ENCODE results near the gene ERC2.

The ERC2 gene

GRCh38 chr3:56410576-56410975 is 57.7 kb downstream of the ERC2 start:
- no peak for DNase-seq
- Histone ChIP-seq H3K4me3 (ENCODE audit: low read depth, low read length) (no peak overlapping the region), H3K9me3 (no peaks in the 10 kb centered on the region), H3K36me3 (no peaks in the 10 kb centered on the region), H3K27me3 (no peaks in the 10 kb centered on the region), H3K4me1 (no peaks in the 10 kb centered on the region)
- TF ChIP-seq CTCF (IDR thresholded peaks at IDR 0.05; ENCODE audit: low read depth, low read length): no peak

GRCh38 chr3:56409790-56410189 is 58.5 kb downstream of the ERC2 start:
- no peaks in the 10 kb centered on the region for H3K9me3 ChIP-seq
- H3K27me3 ChIP-seq: no peaks in the 10 kb centered on the region
- H3K36me3 ChIP-seq: no peaks in the 10 kb centered on the region
- DNase-seq: no peak
- H3K4me3 ChIP-seq (ENCODE audit: low read depth, low read length): no peak overlapping the region
- no peak for TF ChIP-seq CTCF (IDR thresholded peaks at IDR 0.05; ENCODE audit: low read depth, low read length)
- no peaks in the 10 kb centered on the region for H3K4me1 ChIP-seq

- no peaks in the 10 kb centered on the region for H3K4me1 ChIP-seq
- no peaks in the 10 kb centered on the region for H3K9me3 ChIP-seq
- no peak for DNase-seq
- no peak overlapping the region for H3K4me3 ChIP-seq (ENCODE audit: low read depth, low read length)
- no peak for TF ChIP-seq CTCF (IDR thresholded peaks at IDR 0.05; ENCODE audit: low read depth, low read length)
- no peaks in the 10 kb centered on the region for H3K36me3 ChIP-seq
- no peaks in the 10 kb centered on the region for H3K27me3 ChIP-seq
Measured at GRCh38 chr3:56408761-56409196, 59.5 kb downstream of the ERC2 start.

- Histone ChIP-seq H3K4me1 (no peaks in the 10 kb centered on the region), H3K4me3 (ENCODE audit: low read depth, low read length) (no peak overlapping the region), H3K36me3 (no peaks in the 10 kb centered on the region), H3K27me3 (no peaks in the 10 kb centered on the region), H3K9me3 (no peaks in the 10 kb centered on the region)
- TF ChIP-seq CTCF (IDR thresholded peaks at IDR 0.05; ENCODE audit: low read depth, low read length): no peak
- DNase-seq: no peak
Measured at GRCh38 chr3:56406826-56407515, 61.3 kb downstream of the ERC2 start.

GRCh38 chr3:56404884-56405283 is 63.4 kb downstream of the ERC2 start:
- DNase-seq: no peak
- Histone ChIP-seq H3K36me3 (no peaks in the 10 kb centered on the region), H3K9me3 (no peaks in the 10 kb centered on the region), H3K4me1 (no peaks in the 10 kb centered on the region), H3K4me3 (ENCODE audit: low read depth, low read length) (no peak overlapping the region), H3K27me3 (no peaks in the 10 kb centered on the region)
- TF ChIP-seq CTCF (IDR thresholded peaks at IDR 0.05; ENCODE audit: low read depth, low read length): no peak

- DNase-seq: no peak
- Histone ChIP-seq H3K9me3 (no peaks in the 10 kb centered on the region), H3K27me3 (no peaks in the 10 kb centered on the region), H3K4me3 (ENCODE audit: low read depth, low read length) (no peak overlapping the region), H3K36me3 (no peaks in the 10 kb centered on the region), H3K4me1 (no peaks in the 10 kb centered on the region)
- TF ChIP-seq CTCF (IDR thresholded peaks at IDR 0.05; ENCODE audit: low read depth, low read length): no peak
Measured at GRCh38 chr3:56398659-56399058, 69.6 kb downstream of the ERC2 start.
